Muscle layer of colon (tissue), 2 donors: ENCODE data around the gene PPP2R2C.

Source experiments
- H3K27ac ChIP-seq: one replicate; pipeline ENCODE4 v1.7.0; 2013; ENCODE audit warnings: low read depth, mild to moderate bottlenecking, low read length, moderate library complexity
- H3K27me3 ChIP-seq, 2 donors: one replicate each; pipeline ENCODE4 v1.7.0; 2013; ENCODE audit warnings: low read length in 2 of 2, mild to moderate bottlenecking in 2 of 2; ENCODE audit not compliant: insufficient read depth in 2 of 2, control insufficient read depth in 1 of 2
- H3K36me3 ChIP-seq: one replicate; pipeline ENCODE4 v1.7.0; 2013; ENCODE audit warnings: mild to moderate bottlenecking, low read length; ENCODE audit not compliant: insufficient read depth
- H3K4me1 ChIP-seq: one replicate; pipeline ENCODE4 v1.7.0; 2013; ENCODE audit warnings: mild to moderate bottlenecking, low read length; ENCODE audit not compliant: insufficient read depth
- H3K4me3 ChIP-seq, 2 donors: one replicate each; pipeline ENCODE4 v1.7.0; 2013; ENCODE audit warnings: low read length in 2 of 2, low read depth in 1 of 2, mild to moderate bottlenecking in 1 of 2, moderate library complexity in 1 of 2
- H3K9ac ChIP-seq: one replicate; pipeline ENCODE4 v1.7.0; 2013; ENCODE audit warnings: low read length
- H3K9me3 ChIP-seq: one replicate; pipeline ENCODE4 v1.7.0; 2013; ENCODE audit warnings: mild to moderate bottlenecking, low read length
- donor health status: abdominal sarcoma.
- donor health status: Adenocarcinoma of cecum.

PPP2R2C gene

DNA sequence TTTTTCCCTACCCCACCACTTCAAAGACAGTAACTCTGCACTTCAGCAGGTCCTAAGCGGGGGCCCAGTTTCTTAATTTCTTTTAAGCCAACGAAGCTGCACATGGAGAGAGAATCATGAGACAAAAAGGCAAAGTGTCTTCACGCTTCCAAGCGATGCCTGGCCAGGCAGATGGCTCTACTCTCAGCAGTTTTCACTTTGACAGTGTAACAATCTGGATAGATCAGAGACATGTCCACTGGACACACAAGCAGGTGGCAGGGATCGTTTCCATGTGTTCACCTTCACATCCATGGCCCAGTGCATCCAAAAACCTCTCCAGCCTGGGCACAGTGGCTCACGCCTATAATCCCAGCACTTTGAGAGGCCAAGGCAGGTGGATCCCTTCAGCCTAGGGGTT lies 27.8 kb downstream of the PPP2R2C start:
- Histone ChIP-seq H3K4me3 (no peak overlapping the region), H3K4me1 (peaks cover 10% of the 10 kb centered on the region)

GRCh38 chr4:6443035-6444023 lies 29.1 kb downstream of the PPP2R2C start:
- H3K9me3 ChIP-seq = no peaks in the 10 kb centered on the region
- peaks cover 15% of the 10 kb centered on the region for H3K4me1 ChIP-seq
- no peaks in the 10 kb centered on the region for H3K36me3 ChIP-seq
- H3K27me3 ChIP-seq = peaks cover 0 to 14% of the 10 kb centered on the region in 2 donors
- H3K4me3 ChIP-seq = no peak overlapping the region
- H3K9ac ChIP-seq = no peak overlapping the region
- H3K27ac ChIP-seq = no peak overlapping the region

More for the DNA sequence above, 27.8 kb downstream of the PPP2R2C start:
- Histone ChIP-seq H3K9me3 (no peaks in the 10 kb centered on the region), H3K27ac (no peak overlapping the region), H3K9ac (no peak overlapping the region), H3K27me3 (peaks cover 0 to 14% of the 10 kb centered on the region in 2 donors), H3K36me3 (no peaks in the 10 kb centered on the region)

- Histone ChIP-seq H3K9me3 (no peaks in the 10 kb centered on the region), H3K27me3 (peaks cover 0 to 14% of the 10 kb centered on the region in 2 donors), H3K9ac (no peak overlapping the region), H3K27ac (no peak overlapping the region), H3K4me3 (no peak overlapping the region), H3K4me1 (peaks cover 23% of the 10 kb centered on the region), H3K36me3 (no peaks in the 10 kb centered on the region)
These were observed 29.9 kb downstream of the PPP2R2C start for GRCh38 chr4:6442555-6442954.

- Histone ChIP-seq H3K9ac (no peak overlapping the region), H3K4me3 (no peak overlapping the region), H3K9me3 (no peaks in the 10 kb centered on the region), H3K36me3 (no peaks in the 10 kb centered on the region), H3K4me1 (peaks cover 26% of the 10 kb centered on the region), H3K27ac (no peak overlapping the region), H3K27me3 (peaks cover 0 to 14% of the 10 kb centered on the region in 2 donors)
These were observed 30.7 kb downstream of the PPP2R2C start for GRCh38 chr4:6441758-6442157.

- Histone ChIP-seq H3K9ac (no peak overlapping the region), H3K27ac (no peak overlapping the region), H3K4me3 (no peak overlapping the region), H3K4me1 (peaks cover 20% of the 10 kb centered on the region), H3K9me3 (no peaks in the 10 kb centered on the region), H3K36me3 (no peaks in the 10 kb centered on the region), H3K27me3 (peaks cover 0 to 14% of the 10 kb centered on the region in 2 donors)
These were observed 31.2 kb downstream of the PPP2R2C start for GRCh38 chr4:6441202-6441582.

- no peak overlapping the region for H3K4me3 ChIP-seq
- H3K9me3 ChIP-seq = no peaks in the 10 kb centered on the region
- H3K27ac ChIP-seq = no peak overlapping the region
- H3K27me3 ChIP-seq = peaks cover 0 to 14% of the 10 kb centered on the region in 2 donors
- H3K36me3 ChIP-seq = no peaks in the 10 kb centered on the region
- peaks cover 18% of the 10 kb centered on the region for H3K4me1 ChIP-seq
- H3K9ac ChIP-seq = no peak overlapping the region
These were observed 31.8 kb downstream of the PPP2R2C start for GRCh38 chr4:6440506-6441201.

DNA sequence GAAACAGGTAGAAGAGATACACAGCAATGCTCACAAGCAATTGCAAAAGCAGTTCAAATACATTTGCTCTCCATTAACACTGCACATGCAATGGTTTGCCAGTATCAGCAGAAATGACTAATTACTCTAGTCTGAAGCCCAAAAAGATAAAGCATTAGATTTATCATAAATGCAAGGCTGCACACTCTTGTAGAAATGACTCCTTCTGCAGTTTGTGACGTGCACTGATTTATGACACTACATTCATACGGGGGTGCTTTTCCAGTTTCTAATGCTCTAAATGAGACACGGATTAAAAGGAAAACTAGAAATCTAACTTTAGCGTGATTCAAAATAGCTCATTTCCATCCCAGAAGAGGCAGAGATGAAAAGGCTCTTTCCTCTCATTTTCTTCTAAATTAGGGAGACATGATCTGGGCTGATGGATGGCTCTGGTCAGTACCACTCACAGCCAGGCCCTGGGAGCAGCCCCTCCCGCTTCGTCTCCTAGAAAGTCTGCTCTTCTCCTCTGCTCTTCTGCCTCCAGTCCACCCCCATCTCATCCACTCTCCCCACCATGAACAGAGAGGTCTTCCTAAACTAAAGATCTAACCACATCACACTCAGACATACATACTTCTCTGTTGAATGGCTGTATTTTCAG lies 33.2 kb downstream of the PPP2R2C start:
- no peak overlapping the region for H3K27ac ChIP-seq
- no peak overlapping the region for H3K9ac ChIP-seq

DNA sequence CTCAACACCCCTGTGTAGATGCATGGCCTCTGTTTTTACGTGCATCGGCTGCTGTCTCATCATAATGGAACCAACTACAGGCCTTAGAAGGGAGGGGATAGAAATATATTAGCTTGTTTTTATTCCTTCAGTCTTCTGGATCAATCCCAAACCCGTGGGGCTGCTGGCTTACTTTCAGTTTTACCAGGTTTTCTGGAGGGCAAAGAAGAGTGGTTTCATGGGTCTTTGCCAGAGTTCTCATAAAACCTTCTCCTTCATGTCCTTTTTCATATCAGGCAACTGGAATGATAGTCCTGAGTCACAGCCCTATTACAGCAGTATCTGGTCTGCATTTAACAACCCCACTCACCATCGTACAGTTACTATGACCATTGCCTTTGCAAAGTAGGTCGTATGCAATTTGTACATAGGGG lies 34.6 kb downstream of the PPP2R2C start:
- H3K9ac ChIP-seq = no peak overlapping the region
- H3K4me1 ChIP-seq = peaks cover 18% of the 10 kb centered on the region
- no peaks in the 10 kb centered on the region for H3K36me3 ChIP-seq
- H3K4me3 ChIP-seq = no peak overlapping the region
- no peaks in the 10 kb centered on the region for H3K9me3 ChIP-seq
- peaks cover 0 to 12% of the 10 kb centered on the region in 2 donors for H3K27me3 ChIP-seq
- no peak overlapping the region for H3K27ac ChIP-seq

More for the DNA sequence above, 33.2 kb downstream of the PPP2R2C start:
- Histone ChIP-seq H3K9me3 (no peaks in the 10 kb centered on the region), H3K27me3 (peaks cover 0 to 14% of the 10 kb centered on the region in 2 donors), H3K4me1 (peaks cover 18% of the 10 kb centered on the region), H3K36me3 (no peaks in the 10 kb centered on the region), H3K4me3 (no peak overlapping the region)

DNA sequence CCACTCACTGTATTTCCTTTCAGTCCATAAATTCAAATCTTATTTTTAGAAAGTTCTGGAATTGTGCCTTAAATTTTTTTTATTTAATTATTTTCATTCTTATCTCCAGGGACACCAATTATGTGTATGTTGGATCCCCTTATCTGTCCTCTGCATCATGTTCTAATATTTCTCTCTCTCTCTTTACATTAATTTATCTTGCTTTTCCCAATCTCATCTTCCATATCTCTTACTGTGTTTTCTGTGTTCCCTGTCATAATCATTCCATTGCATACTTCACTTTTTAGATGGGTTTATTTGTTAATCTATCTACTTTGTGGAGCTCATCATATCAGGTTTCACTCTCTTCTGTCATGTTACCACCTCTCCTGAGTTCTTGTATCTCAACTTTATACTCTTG lies 37.4 kb downstream of the PPP2R2C start:
- H3K27ac ChIP-seq = no peak overlapping the region
- no peaks in the 10 kb centered on the region for H3K36me3 ChIP-seq
- H3K9me3 ChIP-seq = no peaks in the 10 kb centered on the region
- H3K9ac ChIP-seq = no peak overlapping the region
- H3K27me3 ChIP-seq = no peaks in the 10 kb centered on the region
- H3K4me1 ChIP-seq = peaks cover 18% of the 10 kb centered on the region
- no peak overlapping the region for H3K4me3 ChIP-seq

GRCh38 chr4:6430927-6431326 lies 41.5 kb downstream of the PPP2R2C start:
- H3K9ac ChIP-seq = no peak overlapping the region
- H3K27me3 ChIP-seq = no peaks in the 10 kb centered on the region
- no peaks in the 10 kb centered on the region for H3K4me1 ChIP-seq
- no peaks in the 10 kb centered on the region for H3K36me3 ChIP-seq
- no peak overlapping the region for H3K27ac ChIP-seq
- no peak overlapping the region for H3K4me3 ChIP-seq
- H3K9me3 ChIP-seq = no peaks in the 10 kb centered on the region

DNA sequence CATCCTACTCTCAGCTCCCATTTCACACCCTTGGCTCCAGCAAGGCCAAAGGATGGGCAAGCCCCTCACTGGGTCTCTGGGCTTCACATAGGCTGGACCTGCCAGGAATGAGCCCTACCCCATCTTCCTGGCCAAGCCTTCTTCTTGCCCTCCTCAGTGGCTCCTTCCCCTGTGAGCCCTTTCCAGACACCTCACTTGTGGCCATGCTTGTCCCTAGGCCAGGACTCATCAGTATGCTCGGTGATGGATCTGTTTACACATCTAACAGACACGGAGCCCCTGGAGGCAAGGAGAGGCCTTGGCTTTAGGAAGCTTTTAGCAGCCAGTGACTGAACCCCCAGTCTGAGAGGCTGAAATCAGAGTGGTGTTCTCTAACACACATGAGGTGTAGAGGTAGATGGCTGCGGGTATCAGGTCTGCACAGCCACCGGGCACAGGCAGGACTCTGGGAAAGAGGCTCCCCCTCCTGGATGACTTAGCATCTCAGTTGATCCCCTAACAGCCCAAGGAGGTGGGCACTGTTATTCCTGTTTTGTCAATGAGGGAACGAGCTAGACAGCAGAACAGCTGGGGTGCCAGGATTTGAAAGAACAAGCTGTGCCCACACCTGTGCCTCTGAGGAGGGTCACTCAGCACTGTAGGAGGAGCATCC lies 44.8 kb downstream of the PPP2R2C start:
- no peak overlapping the region for H3K9ac ChIP-seq
- no peak overlapping the region for H3K4me3 ChIP-seq
- no peak overlapping the region for H3K27ac ChIP-seq
- no peaks in the 10 kb centered on the region for H3K9me3 ChIP-seq
- H3K4me1 ChIP-seq = no peaks in the 10 kb centered on the region
- H3K36me3 ChIP-seq = no peaks in the 10 kb centered on the region
- H3K27me3 ChIP-seq = peaks cover 0 to 4% of the 10 kb centered on the region in 2 donors
